Posterior cingulate gyrus (tissue), 11 donors: ENCODE data around the gene IMPDH2.

Experiments used
- DNase-seq, 10 donors: peaks; one replicate each; pipeline versions ENCODE4 v3.0.0 to v3.0.0-alpha.2; 2020 to 2021; ENCODE audit warnings: mixed read lengths in 3 of 10
- intact Hi-C: fragments of 100-400 bp; cut with DNase I; formaldehyde crosslinking; loops from one replicate; pipeline ENCODE4 v1.15.1; 2023

The IMPDH2 gene

DNA sequence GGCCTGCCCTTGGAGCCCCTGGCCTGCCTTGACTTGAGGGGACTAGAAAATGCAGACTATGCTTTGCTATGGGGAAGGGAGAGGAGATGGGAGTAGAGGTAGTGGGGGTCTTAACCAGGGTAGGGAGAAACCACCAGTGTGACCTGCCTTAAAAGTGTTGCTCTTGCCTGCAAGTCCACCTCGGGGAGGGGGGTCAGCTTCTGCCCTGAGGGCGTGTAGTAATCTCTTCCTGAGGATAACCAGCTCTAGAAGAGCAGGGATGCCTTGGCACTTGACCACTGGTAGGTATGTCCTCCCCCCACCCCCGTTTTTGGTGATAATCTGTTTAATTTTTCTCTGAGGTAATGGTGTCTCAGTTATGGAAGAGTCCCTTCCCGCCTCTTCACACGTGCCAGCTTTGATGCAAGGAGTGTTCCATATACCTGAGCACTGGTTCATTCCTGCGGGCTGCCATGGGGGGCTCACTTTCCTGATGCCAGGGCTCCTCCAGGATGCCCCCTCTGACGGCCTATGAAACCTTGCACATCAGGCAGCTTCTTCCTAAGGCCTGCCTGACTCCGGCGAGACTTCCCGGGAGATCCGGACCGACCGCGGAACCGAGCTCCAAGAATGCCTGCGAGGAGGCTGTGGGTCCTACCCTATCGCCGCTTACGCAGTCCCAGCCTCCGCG, 39.9 kb downstream of the IMPDH2 start:
- intact Hi-C loops, result no loop called here
- peak in 2 of 10 donors; percentile 41 to 66 for DNase-seq

DNA sequence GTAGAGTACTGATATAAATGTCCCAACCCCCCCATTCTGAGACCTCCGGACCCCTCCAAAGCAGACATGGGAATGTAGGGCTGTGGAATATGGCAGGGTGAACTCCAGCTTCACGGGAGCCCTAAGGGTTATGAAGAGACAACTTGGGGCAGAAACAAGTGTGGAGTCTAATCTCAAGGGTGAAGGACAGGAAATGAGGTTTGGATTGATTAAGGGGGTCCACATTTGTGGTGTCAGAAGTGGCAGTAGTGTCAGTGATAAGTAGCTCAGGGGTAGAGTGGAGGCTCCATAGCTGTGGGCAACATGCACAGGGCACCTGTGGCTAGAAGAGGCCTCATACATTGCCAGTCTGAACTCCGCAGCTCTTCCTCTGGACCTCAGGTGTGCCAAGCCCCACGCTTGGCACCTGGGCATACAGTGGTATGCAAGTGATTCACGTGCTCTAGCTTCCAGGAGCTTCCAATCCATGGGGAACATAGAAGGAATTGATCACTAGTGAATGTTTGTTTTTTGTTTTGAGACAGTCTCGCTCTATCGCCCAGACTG, 43.3 kb downstream of the IMPDH2 start:
- DNase-seq, result no peak

DNA sequence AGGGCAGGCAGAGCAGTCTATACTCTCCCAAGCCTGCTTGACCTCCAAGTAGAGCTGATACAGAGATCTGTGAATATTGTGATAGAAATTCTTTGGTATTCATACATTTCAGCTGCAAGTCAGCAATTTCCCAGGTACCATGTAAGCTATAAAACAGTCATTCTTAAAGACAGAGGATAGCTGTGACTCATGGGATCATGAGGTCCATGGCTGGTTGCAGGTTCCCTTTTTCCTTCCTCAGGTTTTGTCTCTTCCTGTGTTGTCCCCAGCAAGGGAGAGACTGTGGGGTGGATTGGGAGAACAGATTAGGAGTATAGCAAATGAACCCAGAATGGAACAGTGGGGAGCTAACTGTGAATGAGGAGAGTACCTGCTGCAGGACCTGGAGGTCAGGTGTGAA, 44.5 kb downstream of the IMPDH2 start:
- DNase-seq, result no peak
- intact Hi-C loops, result no loop called here

More for the DNA sequence above, 43.3 kb downstream of the IMPDH2 start:
- intact Hi-C loops, result no loop called here

DNA sequence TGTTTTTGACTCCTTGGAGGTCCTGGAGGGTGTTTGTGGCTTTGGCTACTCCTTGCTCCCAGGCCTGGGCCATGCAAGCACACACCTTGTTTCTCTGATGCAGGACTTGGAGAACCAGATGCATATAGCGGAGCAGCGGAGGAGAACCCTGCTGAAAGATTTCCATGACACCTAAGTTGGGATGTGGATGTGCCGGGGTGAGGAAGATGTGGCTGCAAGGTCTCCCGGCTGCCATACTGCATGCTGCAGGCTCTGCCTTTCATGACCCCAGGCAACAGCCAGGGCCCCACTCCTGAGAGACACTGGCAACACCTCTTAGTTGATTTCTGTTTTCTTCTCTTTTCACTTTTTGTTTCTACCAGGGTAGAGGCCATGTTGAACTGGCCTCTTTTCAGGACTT, 46.1 kb downstream of the IMPDH2 start:
- peak in 2 of 10 donors; percentile 35 to 40 for DNase-seq
- intact Hi-C loops, result no loop called here

DNA sequence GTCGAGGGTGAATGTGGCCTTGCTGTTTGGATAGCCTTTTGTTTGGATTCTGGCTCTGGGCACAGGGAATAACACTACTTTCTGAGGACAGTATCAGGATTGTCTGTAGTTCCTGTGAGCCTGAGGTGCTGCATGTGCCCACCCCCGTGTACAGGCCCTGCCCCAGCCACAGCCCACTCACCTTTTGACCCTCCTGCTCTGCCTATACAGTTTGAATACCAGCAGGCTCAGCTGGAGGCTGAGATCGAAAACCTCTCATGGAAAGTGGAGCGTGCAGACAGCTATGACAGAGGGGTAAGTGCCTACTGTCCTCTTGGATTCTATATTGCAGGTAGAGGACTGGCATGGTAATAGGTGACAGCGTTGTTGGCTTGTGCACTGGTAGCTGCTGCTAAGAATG, 46.5 kb downstream of the IMPDH2 start:
- DNase-seq, result peak in 1 of 10 donors; percentile 57

DNA sequence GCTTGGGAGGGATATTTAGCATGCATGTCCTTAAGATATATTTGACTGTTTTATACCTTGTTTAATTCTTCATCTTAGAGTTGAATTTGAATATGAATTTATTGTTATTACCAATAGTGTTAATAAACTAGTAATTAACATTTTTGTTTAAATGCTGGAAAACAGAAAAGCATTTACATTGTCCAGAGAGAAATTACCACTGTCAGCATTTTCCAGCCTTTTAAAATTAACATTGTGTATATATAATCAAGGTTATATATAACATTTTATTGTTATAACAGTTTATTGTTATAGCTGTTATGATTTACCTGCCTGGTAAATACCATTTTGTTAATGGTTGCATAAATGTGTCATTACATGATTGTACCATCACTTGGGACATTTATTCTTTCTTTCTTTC, 47.2 kb downstream of the IMPDH2 start:
- DNase-seq, result no peak
- intact Hi-C loops, result no loop called here

More for the DNA sequence above, 46.5 kb downstream of the IMPDH2 start:
- intact Hi-C loops, result no loop called here

DNA sequence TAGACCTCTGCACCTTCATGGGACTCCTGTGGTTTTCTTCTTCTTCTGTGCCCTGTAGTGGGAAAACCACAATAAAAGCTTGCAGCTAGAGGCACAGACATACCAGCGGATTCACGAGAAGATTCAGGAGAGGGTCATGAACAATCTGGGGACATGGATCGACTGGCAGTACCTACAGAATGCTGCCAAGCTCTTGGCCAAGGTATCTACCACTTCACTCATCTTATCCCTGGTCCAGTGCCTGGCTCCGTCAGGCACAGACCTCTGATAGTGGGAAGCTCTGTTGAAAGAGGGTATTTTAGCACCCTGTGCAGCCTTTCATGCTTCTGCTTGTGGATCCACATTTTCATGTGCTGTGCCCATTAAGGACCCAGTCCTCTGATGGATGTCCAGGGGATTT, 48.9 kb downstream of the IMPDH2 start:
- intact Hi-C loops, result no loop called here
- DNase-seq, result peak in 1 of 10 donors; percentile 2

DNA sequence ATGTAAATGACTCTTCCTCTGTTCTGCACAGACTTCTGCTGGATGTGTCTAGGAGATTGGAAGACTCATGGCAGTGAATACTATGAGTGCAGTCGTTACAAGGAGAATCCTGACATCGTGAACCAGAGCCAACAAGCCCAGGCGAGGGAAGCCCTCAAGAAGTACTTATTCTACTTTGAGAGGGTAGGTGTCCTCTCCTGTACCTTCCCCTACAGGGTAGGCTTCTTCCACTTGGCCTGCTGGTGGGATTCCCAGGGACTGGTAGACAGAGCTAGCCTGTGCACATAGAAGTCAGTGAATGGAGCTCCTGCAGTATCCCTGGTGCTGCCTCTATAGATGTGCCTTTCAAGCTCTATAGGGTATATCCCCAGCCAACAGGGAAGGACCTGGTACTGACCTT, 49.7 kb downstream of the IMPDH2 start:
- no peak for DNase-seq
- intact Hi-C loops, result no loop called here
